NCI-H82 (cell line): ENCODE measurements around the gene PITPNB.

Experiments used
- DNase-seq: peaks from one replicate; lab custom pipeline; 2025; lab: John Stamatoyannopoulos, UW

Gene PITPNB

GRCh38 chr22:27802346-27803073 is 116.5 kb downstream of the PITPNB start:
- no peak for DNase-seq
